HG03103 (cell line): Measurements from ENCODE around the gene CBLB.
A peak's percentile ranks its signal among the peaks of the same experiment; 100 is the strongest.

Experiments
- ATAC-seq: cut with Tn5 transposase; IDR thresholded peaks from one replicate; pipeline ENCODE4 v1.9.1; 2021; ENCODE audit warnings: low read depth; ENCODE audit not compliant: unreplicated experiment

CBLB gene

DNA sequence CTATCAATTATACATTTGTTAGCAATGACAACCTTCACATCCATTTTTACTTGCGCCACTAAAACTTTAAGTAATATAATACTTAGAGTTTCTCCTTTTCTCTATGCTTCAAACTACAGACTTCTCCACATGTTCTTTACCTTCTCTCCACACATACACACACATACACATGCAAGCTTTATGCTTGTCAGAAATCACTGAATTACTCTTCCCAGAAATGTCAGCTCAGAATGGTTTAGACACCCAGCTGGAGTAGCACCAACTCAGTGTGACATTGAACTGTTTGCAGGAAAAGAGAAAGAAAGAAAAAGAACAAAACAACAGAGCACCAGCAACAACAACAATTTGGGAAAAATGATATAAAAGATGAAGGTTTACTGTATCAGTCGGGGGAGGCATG, 20.9 kb downstream of the CBLB start:
- no peak for ATAC-seq

DNA sequence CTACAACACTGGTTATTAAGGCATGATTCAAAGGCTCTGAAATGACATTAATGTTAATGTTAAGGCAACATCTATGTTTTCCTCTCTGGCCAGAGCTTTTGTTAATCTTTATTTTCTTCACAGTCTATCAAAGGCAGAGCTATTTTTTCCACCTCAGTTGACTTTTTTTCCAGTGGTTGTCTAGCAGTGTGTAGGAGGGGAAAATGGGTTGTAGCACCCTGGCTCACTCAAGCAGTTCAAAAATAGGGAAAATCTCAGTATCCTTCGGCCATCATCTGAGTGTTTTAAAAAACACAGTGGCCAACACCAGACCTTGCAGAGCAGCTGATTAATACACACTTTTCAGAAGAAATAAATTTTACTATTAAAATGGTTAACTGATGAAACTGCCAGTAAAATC, 21.4 kb downstream of the CBLB start:
- ATAC-seq = no peak

DNA sequence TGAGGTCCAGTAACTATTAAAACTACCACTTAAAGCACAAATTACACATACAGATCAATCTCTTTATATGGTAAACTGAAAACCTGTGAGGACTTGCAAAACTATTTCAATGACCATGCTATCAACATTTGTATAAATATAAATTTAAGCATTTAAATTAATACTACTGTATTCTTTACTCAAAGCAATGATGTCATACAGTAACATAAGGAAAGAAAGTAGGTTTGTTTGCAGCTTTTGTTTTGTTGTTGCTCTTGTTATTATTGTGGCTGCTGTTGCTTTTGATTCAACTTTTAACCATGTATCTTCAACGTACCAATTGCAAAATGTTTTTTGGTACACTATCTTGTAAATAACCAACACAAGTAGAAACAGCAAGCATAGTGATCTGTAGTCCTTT, 22.0 kb downstream of the CBLB start:
- no peak for ATAC-seq

DNA sequence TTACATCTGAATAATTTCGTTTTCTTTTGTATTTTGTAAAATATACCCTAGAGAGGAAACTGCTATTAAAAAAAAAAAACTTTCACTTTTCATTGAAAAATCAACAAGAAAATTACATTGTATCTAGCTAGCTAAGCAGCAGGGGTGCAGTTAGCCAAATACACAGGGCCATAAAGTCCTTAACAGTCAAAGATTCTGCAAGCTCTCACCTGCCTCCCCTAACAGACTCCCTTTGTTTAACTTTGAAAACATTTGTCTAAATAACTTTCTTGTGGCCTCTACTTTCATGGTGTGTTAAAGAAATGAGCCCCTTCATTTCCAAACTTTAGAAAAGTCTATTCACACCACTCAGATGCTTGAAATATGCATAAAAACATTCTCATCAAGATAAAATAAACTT, 23.3 kb downstream of the CBLB start:
- ATAC-seq = no peak

DNA sequence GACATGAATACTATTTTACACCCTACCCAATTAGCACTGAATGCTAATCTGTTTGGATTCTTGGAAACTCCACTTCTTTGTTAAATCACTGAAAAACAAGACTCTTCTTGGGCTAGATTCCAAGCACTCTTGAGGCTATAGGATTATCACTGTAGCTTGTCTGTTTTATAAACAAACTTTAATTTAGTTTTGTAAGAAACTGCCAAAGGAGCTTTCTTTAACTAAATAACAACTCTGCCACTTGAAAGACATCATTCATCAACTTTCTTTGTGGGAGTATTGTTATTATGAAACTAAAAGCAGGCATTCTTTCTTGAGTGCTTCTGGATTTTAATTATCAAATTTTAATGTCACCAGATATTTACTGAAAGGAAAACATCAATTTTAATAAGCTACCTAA, 24.1 kb downstream of the CBLB start:
- no peak for ATAC-seq

DNA sequence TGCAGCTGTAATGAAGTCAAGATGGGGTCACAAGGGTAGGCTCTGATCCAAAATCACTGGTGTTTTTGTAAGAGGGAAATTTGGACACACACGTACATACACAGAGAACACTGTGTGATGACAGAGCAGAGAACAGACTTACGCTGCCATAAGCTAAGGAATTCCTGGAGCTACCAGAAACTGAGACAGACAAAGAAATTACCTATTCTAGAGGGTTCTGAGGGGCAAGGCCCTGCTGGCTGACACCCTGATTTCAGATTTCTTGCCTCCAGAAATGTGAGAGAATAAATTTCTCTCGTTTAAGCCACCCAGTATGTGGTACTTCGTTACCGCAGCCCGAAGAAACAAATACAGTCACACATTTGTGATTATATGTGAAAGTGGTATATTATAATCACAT, 24.8 kb downstream of the CBLB start:
- no peak for ATAC-seq

DNA sequence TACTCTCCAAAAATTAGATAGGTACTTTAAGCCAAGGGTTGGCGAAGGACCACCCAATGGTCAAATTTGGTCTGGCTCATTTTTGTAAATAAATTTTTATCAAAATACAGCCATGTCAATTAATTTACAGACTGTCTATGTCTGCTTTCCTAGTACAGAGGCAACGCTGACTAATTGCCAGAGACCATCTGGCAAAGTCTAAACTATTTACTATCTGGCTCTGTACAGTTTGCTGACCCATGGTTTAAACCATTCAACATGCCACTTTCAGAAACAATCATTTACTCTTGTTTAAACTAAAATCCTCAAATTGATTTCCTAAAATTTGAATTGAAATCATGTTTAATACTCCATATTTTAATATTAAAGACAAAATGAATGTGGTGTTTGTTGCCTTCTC, 25.9 kb downstream of the CBLB start:
- ATAC-seq = no peak

DNA sequence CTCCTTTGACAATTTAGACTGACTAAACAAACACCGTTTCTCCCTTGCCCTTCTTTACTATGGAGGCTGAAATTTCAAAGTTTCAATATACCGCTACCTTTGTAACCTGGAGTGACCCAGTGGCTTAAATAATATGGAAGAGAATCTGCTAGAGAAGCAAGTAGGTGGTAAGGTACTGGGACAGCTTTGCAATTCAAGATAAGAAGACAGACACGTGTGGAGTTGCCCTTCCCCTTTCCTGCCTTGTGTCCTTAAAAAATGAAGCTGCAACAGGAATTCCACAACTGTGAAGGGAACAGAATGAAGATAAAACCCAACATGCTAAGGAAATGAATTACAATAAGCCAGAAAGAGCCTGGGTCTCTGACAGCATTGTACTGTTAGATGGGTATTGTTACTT, 26.4 kb downstream of the CBLB start:
- ATAC-seq = no peak

DNA sequence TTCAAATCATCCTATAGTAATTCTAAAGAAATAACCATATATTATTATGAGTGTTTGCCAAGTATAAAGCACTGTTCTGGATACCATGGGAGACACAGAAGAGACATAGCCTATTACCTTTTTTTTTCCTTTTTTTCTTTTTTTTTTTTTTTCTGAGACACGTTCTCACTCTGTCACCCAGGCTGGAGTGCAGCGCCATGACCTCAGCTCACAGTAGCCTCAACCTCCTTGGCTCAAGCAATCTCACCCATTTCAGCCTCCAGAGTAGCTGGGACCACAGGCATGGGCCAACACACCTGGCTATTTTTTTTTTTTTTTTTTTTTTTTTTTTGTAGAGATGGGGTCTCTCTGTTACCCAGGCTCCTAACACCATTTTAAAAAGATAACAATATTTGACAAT, 30.9 kb downstream of the CBLB start:
- ATAC-seq = no peak

DNA sequence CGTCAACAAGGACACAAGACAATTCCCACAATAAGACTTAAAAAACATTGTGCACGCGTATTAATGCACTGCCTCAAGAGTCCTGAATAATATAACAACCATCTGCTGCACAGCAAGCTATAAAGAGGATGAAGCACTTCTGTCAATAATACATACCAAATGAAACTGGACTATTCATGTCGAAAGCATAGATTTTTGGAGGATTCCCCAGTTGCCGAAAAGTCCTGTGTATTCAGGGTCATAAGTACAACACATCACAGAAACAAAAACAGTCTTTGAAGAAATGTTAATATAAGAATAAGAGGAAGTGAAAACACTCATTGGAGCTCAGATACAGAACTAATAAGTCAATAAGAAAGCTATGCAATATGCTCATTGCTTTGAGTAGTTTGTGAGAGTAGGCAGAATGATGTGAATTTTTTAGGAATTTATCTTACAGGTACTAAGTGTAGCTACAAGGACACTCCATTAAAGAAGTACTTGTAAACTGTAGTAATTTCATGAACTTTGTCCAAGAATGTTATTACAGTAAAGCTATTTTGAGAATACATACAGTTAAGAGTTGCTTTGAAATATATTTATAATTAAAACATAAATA, 31.6 kb downstream of the CBLB start:
- ATAC-seq = peak; percentile 87

DNA sequence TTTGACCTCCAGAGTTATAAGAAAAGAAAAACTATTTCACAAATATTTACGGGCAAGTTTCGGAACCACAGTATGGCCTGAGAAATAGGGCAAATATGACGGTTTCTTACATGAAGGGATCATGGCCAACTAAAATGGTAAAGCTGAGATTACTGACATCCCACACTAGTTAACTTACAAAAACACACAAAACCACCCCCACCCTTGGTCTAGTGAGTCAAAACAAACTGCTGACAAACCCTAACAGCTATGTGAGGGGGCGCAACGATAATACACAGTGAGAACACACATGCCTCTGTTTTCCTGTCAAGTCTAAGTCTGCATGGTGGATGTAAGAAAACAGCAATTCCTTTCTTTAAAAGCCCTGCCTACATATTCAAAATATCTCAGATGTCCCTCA, 32.3 kb downstream of the CBLB start:
- peak; percentile 41 for ATAC-seq

DNA sequence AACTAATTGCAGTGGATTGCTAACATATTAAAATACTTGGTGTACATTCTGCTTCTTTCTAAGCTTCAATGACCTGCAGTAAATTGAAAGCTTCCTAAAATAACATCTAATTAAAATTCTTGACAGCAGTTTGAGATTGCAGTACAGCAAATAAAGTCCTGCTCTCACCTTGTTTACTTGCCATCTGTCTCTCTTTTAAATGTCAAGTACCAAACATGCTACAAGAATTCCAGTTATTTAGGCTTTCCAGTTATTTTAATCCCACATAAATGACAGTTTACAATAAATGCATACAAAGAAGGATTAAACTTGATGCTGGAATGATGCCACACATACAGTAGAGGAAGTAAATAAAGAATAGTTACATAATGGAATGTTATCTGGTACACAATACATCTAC, 33.2 kb downstream of the CBLB start:
- no peak for ATAC-seq

DNA sequence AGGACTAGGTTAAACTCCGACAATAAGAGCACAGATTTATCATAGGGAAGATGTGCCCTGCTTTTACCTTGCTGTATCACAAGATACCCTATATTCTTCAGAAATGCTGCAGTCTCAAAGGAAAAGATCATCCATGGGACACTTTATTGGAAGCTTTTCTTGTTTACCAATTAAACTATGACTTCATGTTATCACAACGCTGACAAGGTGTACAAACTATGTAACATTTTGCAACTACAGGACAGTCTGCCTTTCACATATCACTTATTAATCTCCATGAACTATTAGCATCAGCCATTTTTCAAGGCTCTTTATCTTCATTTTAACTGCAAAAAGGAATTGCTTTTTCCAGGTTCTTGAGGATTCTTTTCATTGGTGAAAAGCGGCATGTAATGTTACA, 34.0 kb downstream of the CBLB start:
- no peak for ATAC-seq

DNA sequence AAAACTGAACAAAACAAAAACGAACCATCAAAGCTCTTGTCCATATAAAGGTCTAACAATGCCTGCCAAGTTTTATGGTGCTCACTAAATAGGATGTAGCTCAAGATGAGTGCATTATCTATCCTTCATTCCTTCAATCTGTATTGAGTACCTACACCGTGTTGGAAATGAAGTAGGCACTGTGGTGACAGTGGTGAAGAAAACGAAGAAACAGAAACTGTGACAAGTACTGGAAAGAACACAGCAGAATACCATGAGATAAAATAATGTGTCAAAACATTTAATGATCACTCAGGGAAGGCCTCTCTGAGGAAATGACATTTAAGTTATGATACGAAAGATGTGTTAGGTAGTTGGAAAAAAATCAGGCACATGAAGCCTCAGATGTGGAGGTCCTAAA, 36.2 kb downstream of the CBLB start:
- ATAC-seq = no peak

DNA sequence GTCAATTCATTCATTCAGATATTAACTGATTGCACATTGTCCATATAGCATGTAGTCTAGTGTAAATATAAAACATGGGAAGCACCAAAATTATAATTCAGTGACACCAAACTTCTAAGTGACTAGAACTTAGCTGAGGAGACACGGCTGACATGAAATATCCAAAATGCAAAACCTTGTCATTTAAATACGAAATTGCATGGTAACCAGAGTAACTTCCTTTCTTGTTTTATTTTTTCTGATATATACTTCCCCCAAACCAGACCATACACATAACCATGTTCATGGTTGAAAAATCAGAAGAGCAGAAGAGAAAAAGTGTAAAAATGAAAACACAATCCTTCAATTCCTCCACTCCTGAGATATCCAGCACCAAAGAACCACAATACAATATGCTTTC, 38.0 kb downstream of the CBLB start:
- ATAC-seq = no peak

DNA sequence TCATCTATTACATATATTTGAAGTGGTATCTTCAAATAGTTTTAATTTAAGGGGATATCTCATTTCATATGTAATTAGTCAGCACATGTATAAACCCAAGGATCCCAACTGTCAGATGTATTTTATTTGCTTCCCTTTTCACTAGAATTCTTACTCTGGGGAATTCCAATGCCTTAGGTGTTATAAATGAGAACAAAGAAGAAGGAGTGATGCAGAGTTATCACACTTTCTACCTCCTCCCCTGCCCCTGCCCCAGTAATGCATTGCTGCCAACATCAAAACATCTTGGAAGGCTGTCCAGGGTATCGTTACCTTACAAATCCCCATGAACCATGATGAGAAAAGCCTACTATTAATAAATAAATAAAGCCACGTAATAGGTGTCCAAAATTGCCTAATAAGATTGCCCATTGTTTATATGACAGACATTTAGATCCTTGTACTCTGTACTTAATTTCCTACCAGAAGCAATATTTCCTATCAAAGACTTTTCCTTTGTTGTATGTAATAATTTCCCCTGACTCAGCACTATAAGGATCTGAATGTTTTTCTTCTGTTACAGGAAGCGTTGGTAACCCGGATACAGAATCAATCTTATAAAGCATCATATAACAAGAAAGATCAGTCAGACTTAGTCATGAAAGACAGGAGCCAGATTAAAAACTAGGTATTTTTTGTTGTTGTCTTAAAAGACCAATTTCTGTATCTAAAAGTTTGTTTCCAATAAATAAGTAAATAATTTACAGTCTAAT, 38.8 kb downstream of the CBLB start:
- ATAC-seq = no peak

DNA sequence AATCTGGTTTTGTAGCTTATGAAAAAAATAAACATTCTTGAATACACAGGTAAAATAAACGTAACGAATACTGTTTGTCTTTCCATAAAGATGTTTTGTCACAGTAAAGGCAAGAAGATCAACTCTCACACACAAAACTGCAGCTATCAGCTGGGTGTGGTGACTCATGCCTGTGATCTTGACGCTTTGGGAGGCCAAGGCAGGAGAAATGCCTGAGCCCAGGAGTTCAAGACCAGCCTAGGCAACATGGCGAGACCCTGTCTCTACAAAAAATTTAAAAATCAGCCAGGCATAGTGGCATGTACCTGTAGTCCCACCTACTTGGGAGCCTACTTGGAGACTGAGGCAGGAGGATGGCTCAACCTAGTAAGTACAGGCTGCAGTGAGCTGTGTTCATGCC, 39.6 kb downstream of the CBLB start:
- no peak for ATAC-seq

DNA sequence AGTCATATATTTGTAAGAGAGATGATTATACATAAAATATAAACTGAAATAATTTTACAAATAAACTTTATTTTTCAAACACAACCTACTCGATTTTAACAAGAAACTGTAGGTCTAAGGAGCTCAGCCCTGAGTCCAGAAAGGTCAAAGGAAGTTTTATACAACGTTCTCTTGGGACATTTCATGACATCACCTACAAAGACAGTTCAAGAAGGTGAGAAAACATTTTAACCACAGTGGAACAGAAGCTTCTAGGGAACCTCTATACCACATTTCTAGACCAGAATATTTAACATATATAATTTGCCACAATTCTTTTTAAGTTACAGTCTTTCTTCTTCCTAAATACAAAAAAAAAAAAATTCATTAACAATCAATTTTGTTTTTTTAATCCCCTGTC, 40.1 kb downstream of the CBLB start:
- ATAC-seq = no peak

DNA sequence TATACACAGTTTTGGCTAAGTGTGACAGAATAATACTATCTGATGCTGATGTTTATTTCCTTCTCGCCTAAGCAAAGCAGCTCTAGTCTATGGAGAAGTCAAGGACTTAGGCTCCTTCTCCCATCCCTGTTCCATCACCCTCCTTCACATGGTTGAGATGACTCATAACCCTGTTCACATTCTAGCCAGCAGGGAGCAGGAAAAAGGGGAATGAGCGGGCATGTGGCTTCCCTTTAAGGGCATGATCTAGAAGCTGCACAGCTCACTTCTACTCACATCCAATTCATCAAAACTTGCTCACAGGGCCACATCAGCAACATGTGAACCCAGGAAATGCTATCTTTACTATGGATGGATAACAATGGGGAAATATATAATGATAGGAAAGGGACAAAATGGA, 40.9 kb downstream of the CBLB start:
- no peak for ATAC-seq

DNA sequence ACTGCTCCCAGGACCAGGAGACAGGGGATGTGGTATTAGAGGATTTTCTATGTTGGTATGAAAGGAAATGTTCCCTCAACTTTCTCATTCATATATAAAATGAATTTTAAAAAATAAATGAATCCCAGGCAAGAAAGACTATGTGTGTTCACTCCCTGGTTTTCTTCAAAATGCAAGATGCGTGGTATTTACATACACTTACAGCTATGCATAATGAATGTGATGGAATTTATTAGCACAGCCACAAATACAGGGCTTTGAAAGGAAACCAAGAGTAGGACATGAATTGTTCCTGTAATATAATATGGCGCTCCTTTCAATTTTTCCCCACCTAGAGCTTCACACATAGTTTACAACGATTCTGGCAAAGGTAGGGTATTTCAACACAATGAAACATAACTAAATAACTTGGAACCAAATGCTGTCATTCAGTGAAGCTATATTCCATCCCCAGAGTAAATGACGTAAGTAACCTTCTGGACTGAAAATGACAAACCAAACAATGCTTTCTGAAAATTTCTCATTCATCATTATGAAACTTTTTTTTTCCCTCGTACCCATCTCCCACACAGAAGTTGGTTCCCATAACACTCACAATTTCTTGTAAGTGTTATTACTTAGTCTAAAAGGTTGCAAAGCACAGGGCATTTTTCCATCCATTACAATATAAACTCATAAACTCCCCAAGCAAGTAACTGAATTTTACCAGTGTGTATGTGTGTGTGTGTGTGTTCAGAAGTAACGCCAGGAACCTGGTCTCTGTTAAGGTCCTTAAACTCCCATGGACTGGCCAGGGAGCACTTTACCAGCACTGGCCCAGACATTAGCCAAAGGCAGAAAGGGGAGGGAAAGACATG, 41.8 kb downstream of the CBLB start:
- ATAC-seq = peak; percentile 41

DNA sequence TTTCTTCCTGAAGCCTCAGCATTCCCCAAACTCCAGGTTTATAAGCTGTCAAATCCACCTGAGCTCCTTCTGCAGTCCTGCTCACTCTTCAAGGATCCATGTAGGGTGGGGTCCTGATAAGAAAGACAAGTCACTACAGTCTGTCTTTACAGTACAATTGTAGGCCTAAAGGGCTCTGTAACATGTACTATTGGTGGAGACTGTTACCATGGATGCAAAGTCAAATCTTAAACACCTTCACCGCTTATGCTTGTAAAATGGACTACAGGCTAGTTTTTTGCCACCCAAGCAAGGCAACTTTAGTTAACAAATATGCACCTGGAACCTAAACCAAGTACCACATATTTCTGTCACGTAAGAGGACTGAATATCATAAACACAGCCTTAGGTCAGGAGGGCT, 44.7 kb downstream of the CBLB start:
- ATAC-seq = no peak
